ENCODE measurements around the gene ITPRIP.

ITPRIP gene

GRCh38 chr10:104326991-104327610 is 11.2 kb downstream of the ITPRIP start:
- TF ChIP-seq, protein P1, sequence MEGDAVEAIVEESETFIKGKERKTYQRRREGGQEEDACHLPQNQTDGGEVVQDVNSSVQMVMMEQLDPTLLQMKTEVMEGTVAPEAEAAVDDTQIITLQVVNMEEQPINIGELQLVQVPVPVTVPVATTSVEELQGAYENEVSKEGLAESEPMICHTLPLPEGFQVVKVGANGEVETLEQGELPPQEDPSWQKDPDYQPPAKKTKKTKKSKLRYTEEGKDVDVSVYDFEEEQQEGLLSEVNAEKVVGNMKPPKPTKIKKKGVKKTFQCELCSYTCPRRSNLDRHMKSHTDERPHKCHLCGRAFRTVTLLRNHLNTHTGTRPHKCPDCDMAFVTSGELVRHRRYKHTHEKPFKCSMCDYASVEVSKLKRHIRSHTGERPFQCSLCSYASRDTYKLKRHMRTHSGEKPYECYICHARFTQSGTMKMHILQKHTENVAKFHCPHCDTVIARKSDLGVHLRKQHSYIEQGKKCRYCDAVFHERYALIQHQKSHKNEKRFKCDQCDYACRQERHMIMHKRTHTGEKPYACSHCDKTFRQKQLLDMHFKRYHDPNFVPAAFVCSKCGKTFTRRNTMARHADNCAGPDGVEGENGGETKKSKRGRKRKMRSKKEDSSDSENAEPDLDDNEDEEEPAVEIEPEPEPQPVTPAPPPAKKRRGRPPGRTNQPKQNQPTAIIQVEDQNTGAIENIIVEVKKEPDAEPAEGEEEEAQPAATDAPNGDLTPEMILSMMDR (IDR thresholded peaks at IDR 0.05; ENCODE audit: insufficient read depth, low read depth, low read length, missing control alignments), result no peak
- no peak overlapping the region for H3K4me3 ChIP-seq (ENCODE audit: low read length)
- DNase-seq (ENCODE audit: low read depth), result no peak

DNA sequence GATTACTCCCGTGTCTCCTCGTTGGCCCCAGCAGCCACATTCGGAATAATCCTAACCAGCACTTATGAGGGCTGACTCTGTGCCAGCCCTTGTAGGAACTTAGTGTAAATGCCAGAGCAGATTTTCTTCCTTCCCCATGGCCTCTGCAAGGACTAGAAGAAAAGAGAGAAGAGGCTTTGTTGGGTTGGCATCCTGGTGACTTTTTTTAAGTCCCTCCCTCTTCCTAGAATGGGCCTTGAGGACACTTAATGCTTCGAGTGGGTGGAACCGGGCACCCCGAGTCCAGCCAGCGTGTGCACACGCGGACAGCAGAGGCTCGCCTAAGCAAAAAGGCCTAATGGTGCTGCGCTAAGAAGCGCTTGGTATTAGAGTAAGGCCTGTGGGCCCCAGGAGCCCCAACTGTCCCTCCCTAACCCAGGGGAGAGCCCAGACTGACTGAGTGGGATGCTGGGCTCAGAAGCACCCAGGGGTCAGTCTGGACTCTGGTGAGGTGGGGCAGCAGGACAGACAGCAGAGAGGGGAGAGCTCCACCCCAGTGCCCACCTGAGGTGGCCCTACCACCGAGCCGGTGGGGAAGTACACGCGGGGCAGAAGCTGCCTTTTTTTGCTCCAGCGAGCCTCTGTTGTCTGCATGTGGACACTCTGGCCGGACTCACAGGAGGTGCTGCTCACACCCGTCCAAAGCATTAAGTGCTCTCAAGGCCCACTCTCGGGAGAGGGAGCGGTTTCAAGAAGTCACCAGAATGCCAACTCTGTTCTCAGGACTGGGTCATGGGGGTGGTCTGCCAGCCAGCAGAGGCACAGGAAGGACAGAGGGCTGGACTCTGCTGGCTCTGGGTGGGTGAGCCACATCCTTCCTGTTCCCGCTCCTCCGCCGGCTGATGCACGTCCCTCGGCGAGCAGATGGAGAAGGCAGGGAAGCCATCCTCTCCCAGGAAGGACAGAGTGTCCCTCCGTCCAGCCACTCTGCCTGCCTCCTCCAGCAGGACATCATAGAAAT is 12.5 kb downstream of the ITPRIP start:
- TF ChIP-seq, protein P1 (IDR thresholded peaks at IDR 0.05; ENCODE audit: insufficient read depth, low read depth, low read length, missing control alignments), result no peak
- no peak overlapping the region for H3K4me3 ChIP-seq (ENCODE audit: low read length)
- DNase-seq (ENCODE audit: low read depth), result no peak

GRCh38 chr10:104324931-104325330 is 13.3 kb downstream of the ITPRIP start:
- H3K4me3 ChIP-seq (ENCODE audit: low read length), result no peak overlapping the region
- TF ChIP-seq, protein P1 (IDR thresholded peaks at IDR 0.05; ENCODE audit: insufficient read depth, low read depth, low read length, missing control alignments), result no peak

GRCh38 chr10:104324221-104324686 is 14.0 kb downstream of the ITPRIP start:
- DNase-seq (ENCODE audit: low read depth), result no peak
- H3K4me3 ChIP-seq (ENCODE audit: low read length), result no peak overlapping the region
- TF ChIP-seq, protein P1 (IDR thresholded peaks at IDR 0.05; ENCODE audit: insufficient read depth, low read depth, low read length, missing control alignments), result no peak

More at GRCh38 chr10:104324931-104325330, 13.3 kb downstream of the ITPRIP start:
- DNase-seq (ENCODE audit: low read depth), result no peak

DNA sequence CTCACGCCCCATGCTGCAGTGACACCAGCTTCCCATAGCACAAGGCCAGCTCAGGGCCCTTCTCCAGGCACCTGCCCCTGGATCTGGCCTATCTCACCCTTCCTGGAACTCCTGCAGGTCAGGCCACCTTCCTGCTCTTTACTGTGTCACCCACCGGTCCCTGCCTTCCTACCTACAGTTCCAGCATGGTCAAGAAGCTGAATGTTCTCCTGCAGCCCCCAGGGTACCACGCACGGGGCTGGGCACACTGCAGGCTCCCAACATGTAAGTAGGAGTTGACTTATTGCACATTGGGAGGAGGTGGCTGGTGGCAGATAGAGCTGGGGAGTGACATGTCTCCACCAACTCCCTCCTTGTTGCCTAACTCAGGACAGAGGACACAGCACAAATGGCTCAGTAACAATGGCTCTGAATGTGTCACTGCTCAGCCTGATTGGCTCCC is 14.5 kb downstream of the ITPRIP start:
- no peak overlapping the region for H3K4me3 ChIP-seq (ENCODE audit: low read length)
- DNase-seq (ENCODE audit: low read depth), result no peak
- TF ChIP-seq, protein P1 (IDR thresholded peaks at IDR 0.05; ENCODE audit: insufficient read depth, low read depth, low read length, missing control alignments), result no peak

- H3K4me3 ChIP-seq (ENCODE audit: low read length), result no peak overlapping the region
- no peak for DNase-seq (ENCODE audit: low read depth)
- TF ChIP-seq, protein P1 (IDR thresholded peaks at IDR 0.05; ENCODE audit: insufficient read depth, low read depth, low read length, missing control alignments), result no peak
Observed at GRCh38 chr10:104323085-104323484, 15.2 kb downstream of the ITPRIP start.
